Stimulated activated effector memory CD8-positive, alpha-beta T cell treated with anti-CD3 and anti-CD28 coated beads, Interleukin-12 subunit alpha, Interleukin-12 subunit beta, amount 100 ng/mL, for 72 hours (primary cell): ENCODE measurements around the gene PRPF8.

Experiments
- ATAC-seq: fragments of 150-1000 bp; cut with Tn5 transposase; 2 replicates; pipeline ENCODE4 v1.10.0; 2021
- DNase-seq, 2 donors: peaks; one replicate each; pipeline ENCODE4 v3.0.0; 2021 to 2022; ENCODE audit warnings: low spot score in 2 of 2
- H3K27ac Mint-ChIP-seq: one replicate; pipeline ENCODE4 v1.8.0; 2022; ENCODE audit warnings: mild to moderate bottlenecking, mixed read lengths
- H3K36me3 Mint-ChIP-seq: one replicate; pipeline ENCODE4 v1.8.0; 2022; ENCODE audit warnings: mild to moderate bottlenecking, mixed read lengths
- H3K4me1 Mint-ChIP-seq: one replicate; pipeline ENCODE4 v1.8.0; 2022; ENCODE audit warnings: mixed read lengths
- H3K4me3 Mint-ChIP-seq: one replicate; pipeline ENCODE4 v1.8.0; 2022; ENCODE audit warnings: mild to moderate bottlenecking, mixed read lengths
- H3K9me3 Mint-ChIP-seq: one replicate; pipeline ENCODE4 v1.8.0; 2022; ENCODE audit warnings: mixed read lengths

The PRPF8 gene

GRCh38 chr17:1616101-1616500 is 68.6 kb downstream of the PRPF8 start:
- no peak overlapping the region for H3K4me3 Mint-ChIP-seq
- H3K9me3 Mint-ChIP-seq: no peaks in the 10 kb centered on the region
- DNase-seq (no peak), ATAC-seq (no peak)
- no peak overlapping the region for H3K27ac Mint-ChIP-seq
- no peaks in the 10 kb centered on the region for H3K36me3 Mint-ChIP-seq
- peaks cover 6% of the 10 kb centered on the region for H3K4me1 Mint-ChIP-seq

- Mint-ChIP-seq H3K27ac (no peak overlapping the region), H3K36me3 (peaks cover 11% of the 10 kb centered on the region), H3K9me3 (no peaks in the 10 kb centered on the region), H3K4me3 (no peak overlapping the region), H3K4me1 (peaks cover 21% of the 10 kb centered on the region)
- ATAC-seq (no peak), DNase-seq (no peak)
Measured at GRCh38 chr17:1612400-1612799, 72.3 kb downstream of the PRPF8 start.

GRCh38 chr17:1611715-1612114 is 73.0 kb downstream of the PRPF8 start:
- DNase-seq: no peak
- peaks cover 16% of the 10 kb centered on the region for H3K36me3 Mint-ChIP-seq
- no peak overlapping the region for H3K27ac Mint-ChIP-seq
- peaks cover 28% of the 10 kb centered on the region for H3K4me1 Mint-ChIP-seq
- H3K9me3 Mint-ChIP-seq: no peaks in the 10 kb centered on the region
- ATAC-seq: no peak
- no peak overlapping the region for H3K4me3 Mint-ChIP-seq

GRCh38 chr17:1608676-1609075 is 76.0 kb downstream of the PRPF8 start:
- peak overlapping the region; percentile 55 for H3K4me3 Mint-ChIP-seq
- no peak for DNase-seq
- H3K27ac Mint-ChIP-seq: peak overlapping the region; percentile 95
- H3K4me1 Mint-ChIP-seq: peaks cover 34% of the 10 kb centered on the region
- no peaks in the 10 kb centered on the region for H3K9me3 Mint-ChIP-seq
- ATAC-seq: no peak
- H3K36me3 Mint-ChIP-seq: peaks cover 16% of the 10 kb centered on the region

GRCh38 chr17:1607971-1608320 is 76.7 kb downstream of the PRPF8 start:
- H3K27ac Mint-ChIP-seq: peak overlapping the region; percentile 95
- peak overlapping the region; percentile 55 for H3K4me3 Mint-ChIP-seq
- peaks cover 16% of the 10 kb centered on the region for H3K36me3 Mint-ChIP-seq
- H3K4me1 Mint-ChIP-seq: peaks cover 34% of the 10 kb centered on the region
- ATAC-seq (peak; percentile 19), DNase-seq (no peak)
- no peaks in the 10 kb centered on the region for H3K9me3 Mint-ChIP-seq

GRCh38 chr17:1606352-1606985 is 78.2 kb downstream of the PRPF8 start:
- no peak for ATAC-seq
- Mint-ChIP-seq H3K4me1 (peaks cover 34% of the 10 kb centered on the region), H3K36me3 (peaks cover 16% of the 10 kb centered on the region), H3K4me3 (peak overlapping the region; percentile 55), H3K9me3 (no peaks in the 10 kb centered on the region), H3K27ac (peak overlapping the region; percentile 95)
- no peak for DNase-seq

GRCh38 chr17:1605681-1606351 is 78.9 kb downstream of the PRPF8 start:
- peaks cover 34% of the 10 kb centered on the region for H3K4me1 Mint-ChIP-seq
- peak overlapping the region; percentile 55 for H3K4me3 Mint-ChIP-seq
- no peaks in the 10 kb centered on the region for H3K9me3 Mint-ChIP-seq
- DNase-seq (no peak), ATAC-seq (no peak)
- H3K36me3 Mint-ChIP-seq: peaks cover 16% of the 10 kb centered on the region
- H3K27ac Mint-ChIP-seq: peak overlapping the region; percentile 95

GRCh38 chr17:1604831-1605528 is 79.7 kb downstream of the PRPF8 start:
- DNase-seq (no peak), ATAC-seq (no peak)
- Mint-ChIP-seq H3K4me3 (peak overlapping the region; percentile 18), H3K4me1 (peaks cover 34% of the 10 kb centered on the region), H3K9me3 (no peaks in the 10 kb centered on the region), H3K36me3 (peaks cover 16% of the 10 kb centered on the region), H3K27ac (peak overlapping the region; percentile 56)

GRCh38 chr17:1601571-1601970 is 83.1 kb downstream of the PRPF8 start:
- H3K27ac Mint-ChIP-seq: no peak overlapping the region

More at GRCh38 chr17:1601571-1601970, 83.1 kb downstream of the PRPF8 start:
- Mint-ChIP-seq H3K4me3 (no peak overlapping the region), H3K36me3 (no peaks in the 10 kb centered on the region), H3K4me1 (peaks cover 10% of the 10 kb centered on the region), H3K9me3 (no peaks in the 10 kb centered on the region)
- no peak for DNase-seq
- no peak for ATAC-seq
